GM13976 (cell line): ENCODE measurements around the gene RTL3.

ENCODE experiments used
- DNase-seq: peaks from one replicate; pipeline ENCODE4 v3.0.0; 2012; ENCODE audit warnings: low spot score
- CTCF ChIP-seq: IDR thresholded peaks from 2 replicates; pipeline ENCODE4 v1.5.1; 2012; ENCODE audit warnings: borderline replicate concordance, mild to moderate bottlenecking; ENCODE audit not compliant: insufficient read depth; ENCODE audit errors: extremely low read depth, missing control alignments, control extremely low read depth
- in situ Hi-C: fragments of 300-500 bp; cut with MboI; formaldehyde crosslinking; loops from one replicate; pipeline ENCODE4 v1.12.0; 2022; ENCODE audit warnings: low sequenced_read_pairs, mixed read lengths, inconsistent platforms; ENCODE audit not compliant: unreplicated experiment

RTL3 gene

GRCh38 chrX:78622831-78623230 lies 36.3 kb downstream of the RTL3 start:
- in situ Hi-C loops: no loop called here
- DNase-seq: no peak
- TF ChIP-seq CTCF: no peak

- DNase-seq: no peak
- TF ChIP-seq CTCF: no peak
- in situ Hi-C loops: no loop called here
Observed at GRCh38 chrX:78619834-78620233, 39.3 kb downstream of the RTL3 start.

GRCh38 chrX:78618987-78619386 lies 40.1 kb downstream of the RTL3 start:
- in situ Hi-C loops: no loop called here
- DNase-seq: no peak
- TF ChIP-seq CTCF: no peak

GRCh38 chrX:78614264-78614663 lies 44.9 kb downstream of the RTL3 start:
- DNase-seq: no peak
- no peak for TF ChIP-seq CTCF
- in situ Hi-C loops: no loop called here
